GM23248 (cell line): ENCODE results near the gene FDX2.

Experiments
- EZH2 ChIP-seq: fragments of 200-600 bp; sonication (generic); IDR thresholded peaks from 2 replicates; pipeline ENCODE4 v1.6.1; 2018; ENCODE audit warnings: antibody characterized with exemption, mild to moderate bottlenecking; ENCODE audit not compliant: insufficient read depth, poor library complexity, severe bottlenecking
- EZH2phosphoT487 ChIP-seq: fragments of 200-600 bp; sonication (generic); IDR thresholded peaks from 2 replicates; pipeline ENCODE4 v1.6.1; 2018; ENCODE audit warnings: antibody characterized with exemption, moderate library complexity, mild to moderate bottlenecking, low read depth; ENCODE audit not compliant: insufficient read depth

DNA sequence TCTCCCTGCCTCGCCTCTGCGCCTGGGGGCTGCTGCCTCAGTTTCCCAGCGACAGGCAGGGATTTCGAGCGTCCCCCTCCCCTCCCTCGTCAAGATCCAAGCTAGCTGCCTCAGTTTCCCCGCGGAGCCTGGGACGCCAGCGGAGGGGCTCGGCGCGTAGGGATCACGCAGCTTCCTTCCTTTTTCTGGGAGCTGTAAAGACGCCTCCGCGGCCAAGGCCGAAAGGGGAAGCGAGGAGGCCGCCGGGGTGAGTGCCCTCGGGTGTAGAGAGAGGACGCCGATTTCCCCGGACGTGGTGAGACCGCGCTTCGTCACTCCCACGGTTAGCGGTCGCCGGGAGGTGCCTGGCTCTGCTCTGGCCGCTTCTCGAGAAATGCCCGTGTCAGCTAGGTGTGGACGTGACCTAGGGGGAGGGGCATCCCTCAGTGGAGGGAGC is 45.6 kb downstream of the FDX2 start:
- TF ChIP-seq EZH2phosphoT487 = no peak
- TF ChIP-seq EZH2 = no peak
